KOPT-K1 (cell line): ENCODE results near the gene RRP36.
"Not testable (repeated sequence)": the region's sequence is repeated elsewhere in the genome, so short reads cannot be mapped to it uniquely, and the experiment has no call there.

Experiments
- H3K27ac ChIP-seq: fragments of 200-600 bp; sonication (generic); 2 replicates; pipeline ENCODE4 v1.5.1; 2016; ENCODE audit warnings: antibody characterized with exemption, mild to moderate bottlenecking, low read depth, low read length; ENCODE audit not compliant: poor library complexity, severe bottlenecking
- H3K36me3 ChIP-seq: fragments of 200-600 bp; sonication (generic); 2 replicates; pipeline ENCODE4 v1.5.1; 2017; ENCODE audit warnings: antibody characterized with exemption, mild to moderate bottlenecking, low read length, moderate library complexity; ENCODE audit not compliant: insufficient read depth
- H3K9me3 ChIP-seq: fragments of 200-600 bp; sonication (generic); 2 replicates; pipeline ENCODE4 v1.5.1; 2017; ENCODE audit warnings: antibody characterized with exemption, low read length, mild to moderate bottlenecking; ENCODE audit not compliant: insufficient read depth, poor library complexity, severe bottlenecking

The RRP36 gene

DNA sequence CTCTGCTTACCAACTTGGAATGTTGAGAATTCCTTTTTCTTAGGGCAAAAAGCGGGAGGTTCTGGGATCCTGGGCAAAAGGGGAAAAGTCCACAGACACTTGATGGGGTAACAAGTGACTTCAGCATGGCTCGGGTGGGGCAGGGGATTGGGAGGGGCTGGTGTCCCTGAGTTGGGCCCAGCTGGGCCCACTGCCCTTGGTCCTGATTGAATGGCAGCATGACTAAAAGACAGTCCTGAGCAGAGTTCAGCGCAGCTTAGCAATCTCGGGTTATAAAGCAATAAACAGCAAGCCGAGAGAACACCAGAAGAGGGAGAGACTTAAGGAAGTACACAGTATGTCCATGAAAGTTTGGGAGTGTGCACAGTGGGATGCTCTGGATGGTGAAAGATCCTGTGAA is 31.5 kb upstream of the RRP36 start:
- Histone ChIP-seq H3K27ac (no peak overlapping the region), H3K36me3 (peaks cover 65% of the 10 kb centered on the region), H3K9me3 (no peaks in the 10 kb centered on the region)

DNA sequence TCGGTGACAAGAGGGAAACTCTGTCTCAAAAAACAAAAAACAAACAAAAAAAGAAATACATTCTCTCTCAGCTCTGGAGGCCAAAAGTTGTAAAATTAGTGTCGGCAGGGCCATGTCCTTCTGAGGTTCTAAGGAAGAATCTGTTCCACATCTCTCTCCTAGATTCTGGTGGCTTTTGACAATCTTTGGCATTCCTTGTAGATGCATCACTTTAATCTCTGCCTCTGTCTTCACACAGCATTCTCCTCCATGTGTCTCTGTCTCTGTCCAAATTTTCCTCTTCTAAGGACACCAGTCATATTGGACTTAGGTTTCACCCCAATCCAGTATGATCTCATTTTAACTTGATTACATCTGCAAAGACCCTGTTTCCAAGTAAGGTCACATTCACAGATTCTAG is 28.0 kb upstream of the RRP36 start:
- peaks cover 47% of the 10 kb centered on the region for H3K36me3 ChIP-seq
- no peaks in the 10 kb centered on the region for H3K9me3 ChIP-seq
- H3K27ac ChIP-seq, result no peak overlapping the region

DNA sequence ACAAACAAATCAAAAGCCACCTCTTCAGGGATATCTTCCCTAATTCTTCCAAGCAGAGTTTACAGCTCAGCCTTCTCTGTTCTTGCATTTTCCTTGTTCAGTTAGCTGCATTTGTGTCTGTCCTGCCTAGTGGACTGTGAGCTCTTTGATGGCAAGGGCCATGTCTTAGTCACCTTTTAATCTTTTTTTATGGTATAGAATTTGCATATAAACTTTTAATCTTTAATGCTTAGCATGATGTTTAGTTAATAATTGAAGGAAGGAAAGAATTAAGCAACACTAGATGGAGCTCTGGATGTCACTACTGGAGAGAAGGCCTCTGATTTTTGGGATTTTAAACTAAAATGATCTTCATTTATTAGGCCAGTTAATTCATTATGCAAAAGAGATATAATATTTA is 24.9 kb upstream of the RRP36 start:
- Histone ChIP-seq H3K9me3 (no peaks in the 10 kb centered on the region), H3K36me3 (peaks cover 33% of the 10 kb centered on the region), H3K27ac (no peak overlapping the region)

DNA sequence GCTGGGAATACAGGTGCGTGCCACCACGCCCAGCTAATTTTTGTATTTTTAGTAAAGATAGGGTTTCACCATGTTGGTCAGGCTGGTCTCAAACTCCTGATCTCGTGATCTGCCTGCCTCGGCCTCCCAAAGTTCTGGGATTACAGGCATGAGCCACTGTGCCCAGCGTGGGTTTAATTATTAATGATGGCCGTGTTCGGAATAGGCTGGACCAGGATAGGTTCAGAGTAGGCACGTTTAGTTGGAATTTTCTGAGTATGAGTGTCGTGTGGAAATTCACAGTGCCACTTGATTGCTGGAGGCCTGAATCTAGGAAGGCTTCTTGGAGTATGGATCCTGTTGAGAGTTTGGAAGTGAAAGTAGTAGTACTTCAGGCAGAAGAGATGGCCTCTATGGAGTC is 23.2 kb upstream of the RRP36 start:
- H3K9me3 ChIP-seq, H3K27ac ChIP-seq: not testable (repeated sequence)
- peaks cover 31% of the 10 kb centered on the region for H3K36me3 ChIP-seq

DNA sequence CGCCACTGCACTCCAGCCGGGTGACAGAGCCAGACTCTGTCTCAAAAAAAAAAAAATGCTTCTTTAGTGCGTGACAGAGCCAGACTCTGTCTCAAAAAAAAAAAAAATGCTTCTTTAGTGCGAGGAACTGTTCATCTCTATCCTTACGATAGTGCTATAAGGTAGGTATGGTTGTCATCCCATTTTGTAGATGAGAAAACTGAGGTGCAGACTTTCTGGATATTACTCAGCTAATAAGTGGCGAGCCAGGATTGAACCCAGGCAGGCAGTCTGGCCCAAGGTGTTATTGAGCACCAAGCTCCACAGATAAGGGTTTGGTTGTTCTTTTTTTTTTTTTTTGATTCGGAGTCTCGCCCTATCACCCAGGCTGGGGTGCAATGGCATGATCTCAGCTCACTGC is 19.6 kb upstream of the RRP36 start:
- Histone ChIP-seq H3K27ac (no peak overlapping the region), H3K9me3 (no peaks in the 10 kb centered on the region), H3K36me3 (peaks cover 47% of the 10 kb centered on the region)

DNA sequence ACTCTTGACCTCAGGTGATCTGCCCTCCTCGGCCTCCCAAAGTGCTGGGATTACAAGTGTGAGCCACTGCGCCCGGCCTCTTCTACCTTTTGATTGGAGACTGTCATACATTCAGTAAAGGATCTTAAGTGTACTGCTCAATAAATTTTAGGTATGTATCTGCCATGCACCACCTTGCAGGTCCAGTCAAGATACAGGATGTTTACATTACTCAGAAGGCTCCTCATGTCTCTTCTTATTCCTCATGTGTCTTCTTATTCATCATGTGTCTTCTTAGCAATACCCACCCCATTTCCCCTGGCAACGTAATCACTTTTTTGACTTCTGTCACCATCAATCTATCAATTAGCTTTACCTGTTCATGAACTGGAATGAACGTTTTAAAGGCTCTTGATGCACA is 15.6 kb upstream of the RRP36 start:
- peaks cover 80% of the 10 kb centered on the region for H3K36me3 ChIP-seq

DNA sequence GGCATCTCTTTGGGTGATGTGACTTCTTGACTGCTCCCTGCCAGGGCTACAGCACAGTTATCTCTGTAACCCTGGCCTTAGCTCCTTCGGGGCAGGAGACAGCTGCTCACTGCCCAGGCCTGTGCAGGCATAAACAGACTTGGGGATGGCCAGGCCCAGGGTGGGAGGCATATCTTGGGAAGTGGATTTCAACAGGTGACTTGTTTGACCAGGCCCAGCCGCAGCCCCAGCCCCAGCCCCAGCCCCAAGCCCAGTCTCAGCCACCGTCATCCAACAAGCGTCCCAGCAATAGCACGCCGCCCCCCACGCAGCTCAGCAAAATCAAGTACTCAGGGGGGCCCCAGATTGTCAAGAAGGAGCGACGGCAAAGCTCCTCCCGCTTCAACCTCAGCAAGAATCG is 15.2 kb upstream of the RRP36 start:
- Histone ChIP-seq H3K36me3 (peaks cover 80% of the 10 kb centered on the region), H3K27ac (no peak overlapping the region), H3K9me3 (no peaks in the 10 kb centered on the region)

More for the DNA sequence above, 15.6 kb upstream of the RRP36 start:
- H3K27ac ChIP-seq, result no peak overlapping the region
- no peaks in the 10 kb centered on the region for H3K9me3 ChIP-seq

DNA sequence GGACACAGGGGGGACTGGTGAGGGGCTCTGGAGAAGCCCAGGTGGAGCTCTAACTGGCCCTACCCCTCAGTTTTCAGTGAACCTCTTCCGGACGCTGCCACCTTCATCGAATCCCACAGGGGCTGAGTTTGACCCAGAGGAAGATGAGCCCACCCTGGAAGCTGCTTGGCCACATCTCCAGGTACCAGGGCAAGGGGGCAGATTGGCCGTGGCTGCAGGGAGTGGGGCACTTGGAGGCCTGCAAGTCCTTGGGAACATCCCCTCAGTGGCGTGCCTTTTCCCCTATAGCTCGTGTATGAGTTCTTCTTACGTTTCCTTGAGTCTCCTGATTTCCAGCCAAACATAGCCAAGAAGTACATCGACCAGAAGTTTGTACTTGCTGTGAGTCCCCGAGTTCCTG is 14.3 kb upstream of the RRP36 start:
- Histone ChIP-seq H3K27ac (no peak overlapping the region), H3K9me3 (no peaks in the 10 kb centered on the region), H3K36me3 (peaks cover 84% of the 10 kb centered on the region)

DNA sequence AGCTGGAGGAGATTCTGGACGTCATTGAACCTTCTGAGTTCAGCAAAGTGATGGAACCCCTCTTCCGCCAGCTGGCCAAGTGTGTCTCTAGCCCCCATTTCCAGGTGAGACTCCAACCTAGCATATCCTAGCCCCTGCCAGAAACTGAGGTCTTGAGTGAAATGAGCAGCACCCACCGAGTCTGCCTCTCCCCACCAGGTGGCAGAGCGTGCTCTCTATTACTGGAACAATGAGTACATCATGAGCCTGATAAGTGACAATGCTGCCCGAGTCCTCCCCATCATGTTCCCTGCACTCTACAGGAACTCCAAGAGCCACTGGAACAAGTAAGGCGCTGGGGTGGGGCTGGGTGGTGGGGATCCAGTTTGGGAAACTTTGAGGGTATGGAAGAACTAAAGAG is 12.3 kb upstream of the RRP36 start:
- Histone ChIP-seq H3K9me3 (no peaks in the 10 kb centered on the region), H3K27ac (no peak overlapping the region), H3K36me3 (peaks cover 82% of the 10 kb centered on the region)

DNA sequence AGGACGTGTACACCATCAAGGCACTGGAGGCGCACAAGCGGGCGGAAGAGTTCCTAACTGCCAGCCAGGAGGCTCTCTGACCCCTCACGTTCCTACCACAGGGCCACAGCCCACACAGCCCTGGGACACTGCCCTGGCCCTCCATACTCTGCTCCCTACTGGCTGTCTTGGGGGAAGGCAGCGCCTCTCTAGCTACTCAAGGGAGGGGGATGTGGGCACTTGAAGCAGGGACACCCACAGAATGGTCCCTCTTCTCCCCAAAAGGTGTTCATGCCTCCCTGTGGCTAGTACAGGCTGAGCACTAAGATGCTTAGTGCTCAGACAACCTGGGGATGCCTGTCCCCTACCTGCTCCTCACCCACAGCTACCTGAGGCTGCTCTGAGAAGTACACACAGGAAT is 10.2 kb upstream of the RRP36 start:
- Histone ChIP-seq H3K9me3 (no peaks in the 10 kb centered on the region), H3K27ac (no peak overlapping the region), H3K36me3 (peaks cover 68% of the 10 kb centered on the region)

DNA sequence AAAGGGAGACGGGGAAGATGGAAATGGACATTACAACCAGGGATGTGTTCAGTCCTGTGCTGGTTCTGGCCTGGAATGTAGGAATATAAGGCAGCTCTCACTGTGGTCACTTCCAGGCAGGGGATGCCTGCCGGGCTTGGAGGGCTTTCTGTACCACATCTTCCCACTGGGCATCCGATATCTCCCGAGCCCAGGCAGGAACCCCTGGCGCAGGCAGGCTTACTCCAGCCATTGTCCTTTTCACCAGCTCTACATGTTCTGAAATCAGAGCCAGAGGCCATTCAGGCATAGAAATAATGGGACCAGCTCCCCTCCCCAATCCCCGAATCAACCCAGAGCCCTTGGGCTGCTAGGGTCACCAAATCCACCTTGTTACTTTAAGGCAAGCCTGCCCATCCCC is 9.1 kb upstream of the RRP36 start:
- Histone ChIP-seq H3K27ac (peak overlapping the region; percentile 76), H3K36me3 (peaks cover 66% of the 10 kb centered on the region), H3K9me3 (no peaks in the 10 kb centered on the region)

DNA sequence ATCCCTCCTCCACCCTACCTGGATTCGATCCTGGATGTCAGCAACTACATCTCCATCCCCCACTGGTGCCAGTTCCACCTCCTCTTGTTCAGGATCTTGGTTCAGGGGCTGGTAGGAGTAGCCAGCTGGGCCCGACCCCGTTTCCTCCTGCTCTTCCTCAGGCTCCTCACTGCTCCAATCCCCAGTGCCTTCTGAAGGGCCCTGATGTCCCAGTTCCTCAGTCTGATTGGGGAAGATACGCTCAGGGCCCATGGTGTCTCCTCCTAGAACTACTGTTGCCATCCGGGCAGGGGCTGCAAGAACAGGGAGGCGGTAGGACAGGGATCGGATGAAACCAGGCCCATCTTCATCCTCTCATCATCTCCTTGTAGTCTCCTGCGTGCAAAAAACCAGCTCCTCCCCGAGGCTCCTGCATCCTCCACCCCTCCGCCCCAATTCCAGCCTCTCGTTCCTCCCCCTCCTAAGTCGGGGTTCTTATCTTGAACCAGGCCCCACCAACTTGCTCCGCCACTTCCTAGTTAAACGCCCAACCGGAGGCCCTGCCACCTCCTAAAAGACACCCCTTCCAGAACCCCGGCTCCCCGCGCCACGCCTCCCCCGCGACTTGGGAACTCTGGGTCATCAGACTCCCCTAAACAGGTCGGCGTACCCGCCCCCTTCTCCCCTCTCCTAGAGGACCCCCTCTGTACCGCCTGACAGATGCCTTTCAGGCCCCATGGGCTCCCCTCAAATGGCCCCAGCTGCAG is 8.2 kb upstream of the RRP36 start:
- Histone ChIP-seq H3K27ac (peak overlapping the region; percentile 76), H3K36me3 (peaks cover 66% of the 10 kb centered on the region), H3K9me3 (no peaks in the 10 kb centered on the region)

DNA sequence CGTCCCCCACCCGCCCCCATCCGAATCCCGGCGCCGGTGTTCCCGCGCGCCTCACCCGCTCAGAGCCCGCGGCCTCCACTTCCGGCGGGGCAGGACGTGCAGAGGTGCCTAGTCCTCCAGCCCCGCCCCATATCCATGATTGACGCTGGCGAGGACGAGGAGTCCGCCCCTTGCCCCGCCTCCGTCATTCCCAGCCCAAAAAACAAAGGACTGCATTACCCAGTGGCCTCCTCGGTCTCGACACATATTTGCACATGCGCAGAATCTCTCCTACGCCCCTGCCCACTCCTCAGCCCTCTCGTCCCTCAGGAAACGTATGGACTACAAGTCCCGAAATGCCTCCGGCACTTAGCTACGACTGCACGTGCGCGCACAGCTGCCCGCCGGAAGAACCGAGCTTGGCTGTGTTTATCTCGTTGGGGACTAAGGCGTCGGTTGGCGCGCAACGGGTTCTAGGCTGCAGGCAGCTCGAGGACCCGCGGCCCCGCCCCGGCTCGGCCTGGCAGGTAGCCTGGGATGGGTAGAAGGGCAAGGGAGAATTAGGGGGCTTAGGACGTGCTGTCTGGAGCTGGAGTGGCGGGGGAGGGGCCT is 7.5 kb upstream of the RRP36 start, which contains the start of the genes KLHDC3 and MEA1:
TSS of gene KLHDC3 (plus strand) at position 407 of the 591 bp plus-strand sequence. CDS start 2,944 bp downstream, outside the sequence.
TSS of gene MEA1 (minus strand) at position 104 of the 591 bp plus-strand sequence. CDS start 133 bp downstream, outside the sequence.
- peak within 1 kb of the TSS; percentile 76 for H3K27ac ChIP-seq
- H3K36me3 ChIP-seq, result peaks cover 66% of the 10 kb centered on the region
- H3K9me3 ChIP-seq, result no peaks in the 10 kb centered on the region

DNA sequence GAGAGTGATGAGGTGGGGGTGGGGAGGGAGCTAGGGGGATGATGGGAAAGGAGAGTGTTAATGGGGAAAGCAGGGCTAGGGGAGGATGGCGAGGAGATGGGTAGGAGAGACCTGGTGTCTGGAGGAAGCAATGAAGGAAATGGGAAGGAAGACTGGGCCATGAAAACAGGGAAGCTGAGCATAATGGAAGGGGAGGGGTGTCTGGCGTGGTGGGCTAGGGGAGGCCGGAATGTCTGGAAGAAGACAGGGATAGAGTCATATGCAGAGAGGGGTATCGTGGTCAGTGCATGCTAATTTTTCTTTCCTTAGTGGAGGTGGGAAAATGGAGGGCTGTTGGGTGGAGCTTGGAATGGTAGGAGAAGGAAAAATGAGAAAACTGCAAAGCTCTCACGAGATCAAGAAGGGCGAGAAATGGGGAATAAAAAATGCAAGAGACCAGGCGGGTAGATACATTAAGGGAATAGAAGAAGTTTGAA is 7.0 kb upstream of the RRP36 start:
- Histone ChIP-seq H3K9me3 (no peaks in the 10 kb centered on the region), H3K27ac (peak overlapping the region; percentile 74), H3K36me3 (peaks cover 65% of the 10 kb centered on the region)

DNA sequence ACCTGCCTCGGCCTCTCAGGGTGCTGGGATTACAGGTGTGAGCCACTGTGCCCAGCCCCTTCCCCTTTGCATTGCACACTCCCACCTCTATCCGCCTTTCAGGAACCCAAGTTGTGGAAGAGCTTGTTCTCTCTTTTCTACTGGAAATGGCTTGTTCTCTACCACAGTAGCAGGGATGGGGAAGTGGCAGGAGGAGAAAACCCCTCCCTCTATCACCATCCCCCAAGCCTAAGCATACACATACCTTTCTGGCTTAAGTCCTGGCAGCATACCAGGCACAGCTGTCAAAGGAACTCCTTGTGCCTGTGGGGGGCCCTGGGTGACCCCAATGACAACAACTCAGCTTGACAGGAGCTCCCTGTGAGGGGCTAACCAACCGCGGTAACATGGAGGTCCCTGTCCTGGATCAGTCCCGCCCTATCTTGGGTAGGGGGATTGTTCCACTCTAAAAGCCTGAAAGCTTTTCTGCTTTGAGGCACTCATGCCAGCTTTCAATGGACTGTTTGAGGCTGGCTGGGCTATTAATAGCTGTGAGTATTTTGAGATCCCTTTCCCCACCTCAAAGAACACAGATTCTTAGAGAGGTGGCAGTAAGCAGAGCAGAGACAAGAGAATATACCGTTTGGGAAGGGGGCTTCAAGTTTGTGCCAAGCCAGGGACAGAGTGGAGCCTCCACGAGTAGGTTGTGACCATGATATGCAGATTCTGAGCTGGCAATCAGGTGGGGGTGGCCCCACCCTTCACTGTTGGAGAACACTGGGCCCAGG is 5.1 kb upstream of the RRP36 start:
- no peak overlapping the region for H3K27ac ChIP-seq
- H3K9me3 ChIP-seq, result no peaks in the 10 kb centered on the region
- peaks cover 59% of the 10 kb centered on the region for H3K36me3 ChIP-seq
